HG03108 (cell line): ENCODE results near the gene PUDP.
A peak's percentile ranks its signal among the peaks of the same experiment; 100 is the strongest.
"Not testable (repeated sequence)": the region's sequence is repeated elsewhere in the genome, so short reads cannot be mapped to it uniquely, and the experiment has no call there.

Experiments used
- ATAC-seq: cut with Tn5 transposase; IDR thresholded peaks from one replicate; pipeline ENCODE4 v1.9.1; 2021; ENCODE audit warnings: moderate library complexity; ENCODE audit not compliant: unreplicated experiment

PUDP gene

GRCh38 chrX:7147978-7148854 is at the start of gene PUDP:
TSS of gene PUDP (minus strand) at chrX:7148153. CDS start at chrX:7148113, 40 bp downstream.
- ATAC-seq = peak; percentile 79

- ATAC-seq = no peak
Observed at GRCh38 chrX:7194606-7195005, 46.7 kb upstream of the PUDP start.

- ATAC-seq = no peak
Observed at GRCh38 chrX:7192871-7193270, 44.9 kb upstream of the PUDP start.

- ATAC-seq = no peak
Observed at GRCh38 chrX:7191681-7192110, 43.7 kb upstream of the PUDP start.

- ATAC-seq = no peak
Observed at GRCh38 chrX:7190157-7190556, 42.2 kb upstream of the PUDP start.

GRCh38 chrX:7188672-7189071 is 40.7 kb upstream of the PUDP start:
- no peak for ATAC-seq

GRCh38 chrX:7184816-7185215 is 36.9 kb upstream of the PUDP start:
- ATAC-seq = no peak

GRCh38 chrX:7179446-7179845 is 31.5 kb upstream of the PUDP start:
- ATAC-seq = no peak

- ATAC-seq = not testable (repeated sequence)
Observed at GRCh38 chrX:7178859-7179258, 30.9 kb upstream of the PUDP start.

GRCh38 chrX:7170898-7171297 is 22.9 kb upstream of the PUDP start:
- ATAC-seq = no peak

- ATAC-seq = no peak
Observed at GRCh38 chrX:7169627-7170026, 21.7 kb upstream of the PUDP start.

- no peak for ATAC-seq
Observed at GRCh38 chrX:7168371-7168770, 20.4 kb upstream of the PUDP start.

- no peak for ATAC-seq
Observed at GRCh38 chrX:7164174-7164573, 16.2 kb upstream of the PUDP start.

- no peak for ATAC-seq
Observed at GRCh38 chrX:7163146-7163677, 15.3 kb upstream of the PUDP start.

GRCh38 chrX:7159149-7159861 is 11.4 kb upstream of the PUDP start:
- no peak for ATAC-seq

GRCh38 chrX:7158468-7158990 is 10.6 kb upstream of the PUDP start:
- no peak for ATAC-seq

GRCh38 chrX:7156879-7157278 is 8.9 kb upstream of the PUDP start:
- ATAC-seq = no peak

- no peak for ATAC-seq
Observed at GRCh38 chrX:7155163-7155562, 7.2 kb upstream of the PUDP start.

- ATAC-seq = no peak
Observed at GRCh38 chrX:7154041-7154597, 6.2 kb upstream of the PUDP start.

GRCh38 chrX:7153231-7153630 is 5.3 kb upstream of the PUDP start:
- ATAC-seq = no peak

GRCh38 chrX:7149411-7149810 is 1.5 kb upstream of the PUDP start:
- no peak for ATAC-seq
